Epithelial cell of umbilical artery (primary cell): ENCODE measurements around the gene AMTN. TPM values are rescaled to one million over a fixed set of nuclear protein-coding genes. Genes with fewer than 3 reads are reported as not detected.

Experiments
- total RNA-seq: library from RNA; depleted of rRNA; stranded (reverse); fragments of >200 nt; gene quantifications from 2 replicates; pipeline ENCODE4 v1.2.3, GENCODE V29; 2014

The AMTN gene
- total RNA-seq, result not detected in 2 replicates

DNA sequence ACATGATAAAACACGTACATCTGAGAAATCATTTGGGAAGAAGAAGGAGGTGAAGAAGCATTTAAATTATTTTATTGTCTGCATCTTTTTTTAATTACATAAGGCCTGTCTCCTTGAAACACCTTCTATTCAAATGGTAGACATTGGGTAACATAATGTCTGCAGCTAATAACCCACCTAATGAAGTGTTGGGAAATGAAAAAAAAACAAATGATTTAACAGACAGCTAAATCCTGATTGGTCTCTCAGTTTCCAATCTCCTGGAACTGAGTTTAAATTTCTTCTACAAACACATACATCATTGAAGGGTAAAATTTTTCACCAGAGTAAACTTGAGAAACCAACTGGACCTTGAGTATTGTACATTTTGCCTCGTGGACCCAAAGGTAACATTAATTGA lies at the start of gene AMTN:
Gene AMTN (plus strand): TSS at position 301 of the 400 bp plus-strand sequence. CDS start 209 bp downstream, outside the sequence.

DNA sequence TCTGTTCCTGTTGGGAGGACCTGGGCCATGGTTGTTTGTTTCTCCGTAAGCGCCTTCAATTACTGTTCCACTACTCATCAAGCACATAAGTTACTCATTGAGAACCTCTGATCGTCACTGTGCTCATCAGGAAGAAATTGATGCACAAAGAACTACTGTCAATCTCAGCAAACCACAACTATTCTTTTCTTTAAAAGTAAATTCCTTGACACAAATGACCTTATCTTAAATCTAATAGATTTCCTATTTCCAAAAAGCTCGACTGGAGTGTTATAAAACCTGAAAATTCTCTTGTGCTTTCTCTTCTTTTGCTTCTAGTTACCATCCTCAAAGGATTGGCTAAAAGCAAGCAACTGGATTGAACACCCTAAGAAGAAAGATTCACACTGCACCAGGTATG lies 46.5 kb upstream of the AMTN start, which contains the start of gene MUC7:
Gene MUC7 (plus strand): TSS at position 301 of the 400 bp plus-strand sequence. CDS start 1,825 bp downstream, outside the sequence.

Other genes with a start within 250 kb of the AMTN start
- not detected in 2 replicates for gene CABS1, start 183.6 kb upstream of the AMTN start, total RNA-seq
- gene SMR3A, start 157.8 kb upstream of the AMTN start, total RNA-seq, result not detected in 2 replicates
- gene SMR3B, start 135.4 kb upstream of the AMTN start, total RNA-seq, result not detected in 2 replicates
- gene OPRPN, start 120.6 kb upstream of the AMTN start, total RNA-seq, result not detected in 2 replicates
- not detected in 2 replicates for gene MUC7, start 46.4 kb upstream of the AMTN start, total RNA-seq
- not detected in 2 replicates for gene AMBN, start 73.7 kb downstream of the AMTN start, total RNA-seq
- gene ENAM, start 110.2 kb downstream of the AMTN start, total RNA-seq, result under 0.01 TPM in 1 of 2 replicates, not detected in the other
- gene JCHAIN, start 147.9 kb downstream of the AMTN start, total RNA-seq, result not detected in 2 replicates
- gene UTP3, start 170.0 kb downstream of the AMTN start, total RNA-seq, result 21.9 and 27.0 TPM in 2 replicates
- gene RUFY3, start 203.4 kb downstream of the AMTN start, total RNA-seq, result 27.9 and 44.4 TPM in 2 replicates